GM18909 (cell line): ENCODE measurements around the gene KLHL29.

Experiments
- ATAC-seq: cut with Tn5 transposase; IDR thresholded peaks from one replicate; pipeline ENCODE4 v1.9.1; 2021; ENCODE audit warnings: mild to moderate bottlenecking; ENCODE audit not compliant: unreplicated experiment, poor library complexity

KLHL29 gene

GRCh38 chr2:23635442-23636340 lies 250.7 kb downstream of the KLHL29 start:
- no peak for ATAC-seq

DNA sequence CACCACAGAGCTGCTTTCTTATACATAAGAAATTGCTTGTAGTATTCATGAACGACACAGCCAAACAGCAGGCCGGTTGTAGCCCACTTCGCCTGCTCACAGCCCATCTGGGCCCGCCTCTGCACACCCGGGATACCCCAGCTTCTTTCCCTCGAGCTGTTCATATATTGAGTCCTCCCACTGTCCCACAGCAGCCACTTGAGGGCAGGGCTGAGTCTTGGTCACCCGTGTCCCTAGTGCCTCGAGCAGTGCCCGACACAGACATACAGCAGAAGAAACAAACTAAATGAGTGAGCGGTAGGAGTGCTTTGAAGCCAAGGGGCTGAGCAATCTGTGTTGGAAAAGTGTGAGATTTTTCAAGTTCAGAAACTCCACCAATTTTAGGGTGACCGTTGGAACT lies 251.4 kb downstream of the KLHL29 start:
- no peak for ATAC-seq

GRCh38 chr2:23637011-23637778 lies 252.2 kb downstream of the KLHL29 start:
- ATAC-seq, result no peak

- no peak for ATAC-seq
Measured at GRCh38 chr2:23639406-23639982, 254.5 kb downstream of the KLHL29 start.

DNA sequence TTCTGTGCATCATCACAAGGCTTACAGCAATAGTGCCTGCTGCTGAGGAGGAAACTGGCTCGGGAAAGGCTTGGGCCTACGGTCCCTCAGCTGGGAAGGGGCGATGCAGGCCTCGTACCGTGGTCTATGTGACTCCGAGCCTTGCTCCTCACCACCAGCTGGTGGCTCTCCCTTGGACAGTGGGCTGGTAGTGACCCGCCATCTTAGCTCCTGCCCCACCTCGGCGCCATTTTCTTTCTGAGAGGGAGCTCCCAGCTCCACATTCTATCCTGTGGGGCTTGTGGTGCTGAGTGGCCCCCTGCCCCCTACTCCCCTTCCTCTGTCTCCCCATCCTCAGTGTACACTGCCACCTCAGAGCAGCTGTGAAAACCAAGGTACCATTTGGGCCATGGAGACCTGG lies 255.7 kb downstream of the KLHL29 start:
- ATAC-seq, result no peak

DNA sequence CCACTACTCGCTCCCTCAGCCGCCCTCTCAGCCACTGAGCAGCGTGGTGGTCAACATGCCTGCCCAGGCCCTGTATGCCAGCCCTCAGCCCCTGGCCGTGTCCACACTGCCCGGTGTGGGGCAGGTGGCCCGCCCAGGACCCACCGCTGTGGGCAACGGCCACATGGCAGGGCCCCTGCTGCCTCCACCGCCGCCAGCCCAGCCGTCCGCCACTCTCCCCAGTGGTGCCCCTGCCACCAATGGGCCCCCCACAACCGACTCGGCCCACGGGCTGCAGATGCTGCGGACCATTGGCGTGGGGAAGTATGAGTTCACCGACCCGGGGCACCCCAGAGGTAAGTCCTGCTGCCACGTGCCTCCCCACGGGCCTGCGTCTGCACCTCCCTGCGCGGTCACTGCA lies 257.5 kb downstream of the KLHL29 start:
- ATAC-seq, result no peak

- no peak for ATAC-seq
Measured at GRCh38 chr2:23645230-23645808, 260.3 kb downstream of the KLHL29 start.

DNA sequence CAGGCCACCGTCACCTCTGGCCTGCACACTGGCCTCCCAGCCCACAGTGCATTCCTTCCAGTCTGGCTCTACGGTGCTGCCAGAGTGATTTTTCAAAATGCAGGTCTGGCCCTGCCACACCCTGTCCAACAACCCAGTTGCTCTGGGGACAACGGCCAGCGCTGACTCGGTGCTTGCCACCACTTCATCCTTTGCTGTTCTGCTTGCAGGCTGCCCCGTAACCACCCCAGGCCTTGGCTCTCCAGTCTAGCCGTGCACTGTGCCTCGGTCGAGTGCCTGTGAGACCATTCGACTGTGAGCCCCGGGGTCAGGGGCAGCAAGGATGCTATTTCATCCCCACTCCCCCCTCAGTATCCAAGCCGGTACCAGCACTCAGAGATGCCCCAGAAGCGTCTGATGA lies 262.6 kb downstream of the KLHL29 start:
- no peak for ATAC-seq

DNA sequence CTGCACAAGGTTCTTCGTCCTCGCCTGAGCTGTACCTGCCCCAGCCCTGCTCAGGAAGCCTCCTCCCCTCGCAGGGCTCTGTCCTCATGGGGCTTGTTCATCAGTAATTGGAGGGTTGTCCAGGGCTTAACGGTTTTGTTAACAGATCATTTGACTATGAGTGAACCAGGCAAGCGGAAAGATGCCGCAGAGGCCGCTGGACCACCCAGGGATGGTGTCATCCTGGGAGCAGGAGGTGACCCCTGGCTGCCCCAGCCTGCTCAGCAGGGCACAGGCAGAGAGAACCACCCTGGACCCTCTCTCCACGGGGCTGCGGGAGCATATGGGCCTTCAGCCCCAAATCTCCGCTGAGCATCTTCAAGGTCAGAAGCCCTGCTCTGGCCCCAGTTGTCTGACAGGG lies 264.3 kb downstream of the KLHL29 start:
- no peak for ATAC-seq

GRCh38 chr2:23649819-23650218 lies 264.8 kb downstream of the KLHL29 start:
- ATAC-seq, result no peak

GRCh38 chr2:23651187-23652080 lies 266.5 kb downstream of the KLHL29 start:
- ATAC-seq, result no peak

GRCh38 chr2:23653326-23653725 lies 268.3 kb downstream of the KLHL29 start:
- no peak for ATAC-seq

GRCh38 chr2:23654756-23655155 lies 269.8 kb downstream of the KLHL29 start:
- ATAC-seq, result no peak

DNA sequence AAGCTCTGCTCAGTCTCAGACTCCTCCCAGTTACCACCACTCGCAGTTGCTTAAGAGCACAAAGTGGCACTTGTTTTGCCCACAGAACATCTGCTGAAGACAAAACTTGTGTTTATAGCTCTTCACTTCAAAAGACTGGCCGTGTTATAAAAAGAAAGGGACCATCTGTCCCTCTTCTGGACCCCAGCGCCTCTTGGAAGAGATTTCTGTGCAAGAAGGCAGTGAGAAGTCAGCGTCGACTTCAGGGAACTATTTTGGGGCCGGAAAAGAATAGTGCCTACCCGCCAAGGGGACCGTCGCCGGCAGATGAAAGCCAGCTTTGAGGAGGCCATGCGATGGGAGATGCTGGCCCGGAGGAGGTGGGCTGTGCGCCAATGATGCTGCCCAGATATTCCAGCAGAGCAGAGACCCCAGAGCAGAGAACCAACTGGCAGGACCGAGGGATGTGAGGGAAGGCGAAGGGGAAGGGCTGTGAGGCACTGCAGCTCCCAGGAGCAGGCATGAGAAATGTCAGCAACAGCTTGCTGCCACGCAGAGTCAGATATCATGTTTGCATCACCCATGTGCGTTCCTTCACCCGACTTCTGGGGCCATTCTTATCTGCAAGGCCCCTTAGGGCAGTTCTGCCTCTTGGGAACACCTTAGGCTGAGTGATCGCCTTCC lies 271.1 kb downstream of the KLHL29 start:
- ATAC-seq, result no peak

DNA sequence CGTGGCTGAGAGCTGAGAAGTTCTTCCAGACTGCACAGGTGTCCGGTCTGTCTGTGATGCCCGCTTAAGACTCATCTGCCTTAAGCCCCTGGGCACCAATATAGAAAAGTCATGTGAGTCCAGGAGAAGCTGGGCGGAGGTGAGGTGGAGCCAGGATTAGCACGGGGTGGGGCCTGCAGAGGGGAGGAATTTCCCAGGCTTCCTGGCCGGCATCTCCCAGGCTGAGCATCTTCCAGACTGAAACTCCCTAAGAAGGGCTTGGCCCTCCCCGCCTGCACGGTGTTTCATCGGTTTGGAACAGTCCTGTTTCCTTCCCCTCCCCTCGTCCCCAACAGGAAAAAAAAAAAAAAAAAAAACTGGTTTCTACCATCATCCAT lies 271.6 kb downstream of the KLHL29 start:
- ATAC-seq, result no peak

DNA sequence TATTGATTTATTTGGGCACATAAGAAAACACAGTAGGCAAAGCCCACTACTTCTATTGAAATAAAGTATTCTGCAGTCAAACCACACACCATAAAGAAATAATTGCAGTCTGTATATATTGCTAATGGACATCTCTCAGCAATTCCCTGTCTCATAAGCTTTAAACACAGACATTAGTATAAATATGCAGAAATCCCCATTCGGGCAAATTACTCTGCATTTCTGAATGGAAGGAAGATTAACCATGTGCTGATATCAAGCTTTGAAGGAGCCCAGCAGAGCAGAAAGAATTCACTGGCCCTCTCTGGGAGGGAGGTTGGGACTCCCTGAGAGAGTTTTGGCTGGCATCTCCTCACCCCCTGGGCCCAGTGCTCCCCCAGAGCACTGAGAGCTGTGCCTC lies 272.4 kb downstream of the KLHL29 start:
- no peak for ATAC-seq

DNA sequence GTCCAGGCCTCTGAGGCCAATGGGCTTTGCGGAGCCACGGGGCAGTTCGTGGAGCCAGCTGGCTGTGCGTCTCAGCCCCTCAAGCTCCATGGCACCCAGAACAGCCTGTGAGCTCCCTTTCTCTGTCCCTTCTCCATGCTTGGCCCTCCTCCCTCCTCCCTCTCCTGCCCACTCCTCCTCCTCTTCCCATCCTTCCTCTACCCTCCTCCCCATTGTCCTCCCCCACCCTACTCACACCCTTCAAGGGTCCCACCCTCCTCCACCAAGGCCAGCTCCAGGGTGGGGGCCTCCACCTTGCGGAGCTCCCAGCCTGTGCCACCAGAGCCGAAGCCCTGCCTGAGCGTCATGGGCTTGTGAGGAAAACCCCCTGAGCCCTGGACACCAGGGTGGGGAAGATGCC lies 273.0 kb downstream of the KLHL29 start:
- no peak for ATAC-seq

- ATAC-seq, result peak; percentile 46
Measured at GRCh38 chr2:23658466-23658942, 273.5 kb downstream of the KLHL29 start.

GRCh38 chr2:23659328-23659727 lies 274.3 kb downstream of the KLHL29 start:
- ATAC-seq, result no peak
